Measurements from ENCODE around the gene CRYBB2. TPM values are rescaled to one million over a fixed set of nuclear protein-coding genes. Genes with fewer than 3 reads are reported as not detected.

The CRYBB2 gene
- total RNA-seq, 4 donors from 2014 or later, result 1.6 to 9.9 (median 2.7) TPM; not detected in 1

GRCh38 chr22:25206998-25207397 lies 12.4 kb upstream of the CRYBB2 start:
- Histone ChIP-seq H3K27me3 (no peaks in the 10 kb centered on the region), H3K4me3 (no peak overlapping the region), H3K27ac (no peak overlapping the region), H3K4me1 (no peaks in the 10 kb centered on the region), H3K36me3 (no peaks in the 10 kb centered on the region), H3K9me3 (no peaks in the 10 kb centered on the region)
- DNase-seq, result no peak
- no peak for TF ChIP-seq CTCF (IDR thresholded peaks at IDR 0.05)
- TF ChIP-seq POLR2A (IDR thresholded peaks at IDR 0.05), result no peak

GRCh38 chr22:25207553-25208157 lies 11.8 kb upstream of the CRYBB2 start:
- no peaks in the 10 kb centered on the region for H3K27me3 ChIP-seq
- no peaks in the 10 kb centered on the region for H3K4me1 ChIP-seq

GRCh38 chr22:25208328-25208727 lies 11.1 kb upstream of the CRYBB2 start:
- H3K27me3 ChIP-seq, result no peaks in the 10 kb centered on the region
- H3K9me3 ChIP-seq, result no peaks in the 10 kb centered on the region
- H3K36me3 ChIP-seq, result no peaks in the 10 kb centered on the region
- no peak overlapping the region for H3K4me3 ChIP-seq
- H3K27ac ChIP-seq, result no peak overlapping the region
- TF ChIP-seq CTCF (IDR thresholded peaks at IDR 0.05), result no peak
- TF ChIP-seq POLR2A (IDR thresholded peaks at IDR 0.05), result no peak
- DNase-seq, result peak in 1 of 3 donors; percentile 12
- H3K4me1 ChIP-seq, result no peaks in the 10 kb centered on the region

More at GRCh38 chr22:25207553-25208157, 11.8 kb upstream of the CRYBB2 start:
- DNase-seq, result no peak
- Histone ChIP-seq H3K27ac (no peak overlapping the region), H3K9me3 (no peaks in the 10 kb centered on the region), H3K36me3 (no peaks in the 10 kb centered on the region), H3K4me3 (no peak overlapping the region)
- TF ChIP-seq CTCF (IDR thresholded peaks at IDR 0.05) (no peak), POLR2A (IDR thresholded peaks at IDR 0.05) (no peak)

- no peaks in the 10 kb centered on the region for H3K27me3 ChIP-seq
- peak in 1 of 3 donors; percentile 10 for DNase-seq
- TF ChIP-seq CTCF (IDR thresholded peaks at IDR 0.05), result no peak
- TF ChIP-seq POLR2A (IDR thresholded peaks at IDR 0.05), result no peak
- no peak overlapping the region for H3K27ac ChIP-seq
- no peaks in the 10 kb centered on the region for H3K9me3 ChIP-seq
- H3K36me3 ChIP-seq, result no peaks in the 10 kb centered on the region
- H3K4me3 ChIP-seq, result no peak overlapping the region
- H3K4me1 ChIP-seq, result no peaks in the 10 kb centered on the region
These were observed 10.5 kb upstream of the CRYBB2 start for GRCh38 chr22:25208743-25209505.

GRCh38 chr22:25210793-25211192 lies 8.6 kb upstream of the CRYBB2 start:
- Histone ChIP-seq H3K27me3 (no peaks in the 10 kb centered on the region), H3K27ac (no peak overlapping the region), H3K9me3 (no peaks in the 10 kb centered on the region), H3K36me3 (no peaks in the 10 kb centered on the region), H3K4me1 (no peaks in the 10 kb centered on the region), H3K4me3 (no peak overlapping the region)
- DNase-seq, result no peak
- TF ChIP-seq CTCF (IDR thresholded peaks at IDR 0.05) (no peak), POLR2A (IDR thresholded peaks at IDR 0.05) (no peak)

Data from Peyer's patch (tissue), 4 donors.